Tibial nerve (tissue), 4 donors: Measurements from ENCODE around the gene DACH2. TPM values are rescaled to one million over a fixed set of nuclear protein-coding genes. Genes with fewer than 3 reads are reported as not detected.

ENCODE experiments used
- DNase-seq, 2 donors: peaks; one replicate each; pipeline ENCODE4 v3.0.0-alpha.2; 2019; ENCODE audit warnings: low spot score in 2 of 2
- H3K27ac ChIP-seq, 4 donors: fragments of 200-600 bp; sonication (generic) in 3 of 4; one replicate each; pipeline ENCODE4 v1.5.1; 2017 to 2019; ENCODE audit warnings: mild to moderate bottlenecking in 1 of 4
- H3K27me3 ChIP-seq, 2 donors: fragments of 200-600 bp; sonication (generic) in 1 of 2; one replicate each; pipeline versions ENCODE4 v1.5.1 to v1.6.0; 2017 to 2019
- H3K36me3 ChIP-seq, 3 donors: fragments of 200-600 bp; sonication (generic); one replicate each; pipeline ENCODE4 v1.5.1; 2018 to 2019
- H3K4me1 ChIP-seq, 4 donors: fragments of 200-600 bp; sonication (generic) in 3 of 4; one replicate each; pipeline ENCODE4 v1.5.1; 2017 to 2019
- H3K4me3 ChIP-seq, 4 donors: fragments of 200-600 bp; sonication (generic) in 3 of 4; one replicate each; pipeline ENCODE4 v1.5.1; 2017 to 2019; ENCODE audit warnings: mild to moderate bottlenecking in 1 of 4, moderate library complexity in 1 of 4
- H3K9me3 ChIP-seq, 4 donors: fragments of 200-600 bp; sonication (generic) in 3 of 4; one replicate each; pipeline ENCODE4 v1.5.1; 2017 to 2019
- CTCF ChIP-seq, 5 experiments: fragments of 200-600 bp in 3 of 5; fragments of 450-650 bp in 2 of 5; sonication (generic) in 3 of 5; IDR thresholded peaks; one replicate each; pipeline ENCODE4 v1.5.1; 2016 to 2019; ENCODE audit warnings: antibody characterized with exemption in 5 of 5, mild to moderate bottlenecking in 3 of 5, moderate library complexity in 2 of 5
- EP300 ChIP-seq, 2 donors: sonication (generic); formaldehyde crosslinking; IDR thresholded peaks; one replicate each; pipeline ENCODE4 v1.6.1; 2017; ENCODE audit warnings: antibody characterized with exemption in 2 of 2, mild to moderate bottlenecking in 1 of 2
- POLR2A ChIP-seq, 2 donors: fragments of 450-650 bp; IDR thresholded peaks; one replicate each; pipeline ENCODE4 v1.6.1; 2017; ENCODE audit warnings: antibody characterized with exemption in 2 of 2, mild to moderate bottlenecking in 2 of 2, moderate library complexity in 2 of 2
- WGBS, 2 donors: methylation state at CpG; one replicate each; pipeline ENCODE4 v1.1.5; 2018; 5-methylcytosine and 5-hydroxymethylcytosine counted together
- total RNA-seq, 4 donors: library from RNA; depleted of rRNA; stranded (reverse); fragments of >200 nt; gene quantifications; one replicate each; pipeline ENCODE4 v1.1.0, GENCODE V29; 2016

DACH2 gene
- total RNA-seq, 4 donors from 2014 or later, result 0.21 to 0.90 (median 0.44) TPM; not detected in 1

- H3K4me3 ChIP-seq, result no peak overlapping the region
- no peak for DNase-seq
- TF ChIP-seq EP300 (IDR thresholded peaks at IDR 0.05) (no peak), POLR2A (IDR thresholded peaks at IDR 0.05) (no peak), CTCF (IDR thresholded peaks at IDR 0.05) (no peak)
- peaks cover 0 to 6% of the 10 kb centered on the region in 2 donors for H3K27me3 ChIP-seq
- WGBS, 2 donors, result 71 to 100% methylated on average over 1 of the region's 1 CpG
- H3K4me1 ChIP-seq, result no peaks in the 10 kb centered on the region
- H3K36me3 ChIP-seq, result no peaks in the 10 kb centered on the region
- H3K9me3 ChIP-seq, result no peaks in the 10 kb centered on the region
- H3K27ac ChIP-seq, result no peak overlapping the region
Measured at GRCh38 chrX:86696951-86697350, 548.7 kb downstream of the DACH2 start.

- TF ChIP-seq EP300 (IDR thresholded peaks at IDR 0.05) (no peak), CTCF (IDR thresholded peaks at IDR 0.05) (no peak), POLR2A (IDR thresholded peaks at IDR 0.05) (no peak)
- WGBS, 2 donors, result 81 to 82% methylated on average over 5 of the region's 5 CpGs
- no peaks in the 10 kb centered on the region for H3K9me3 ChIP-seq
- H3K36me3 ChIP-seq, result no peaks in the 10 kb centered on the region
- H3K27me3 ChIP-seq, result no peaks in the 10 kb centered on the region
- H3K4me1 ChIP-seq, result no peaks in the 10 kb centered on the region
- H3K4me3 ChIP-seq, result no peak overlapping the region
- H3K27ac ChIP-seq, result no peak overlapping the region
- no peak for DNase-seq
Measured at GRCh38 chrX:86711531-86712180, 563.4 kb downstream of the DACH2 start.

- 54 to 59% methylated on average over 1 of the region's 1 CpG for WGBS, 2 donors
- Histone ChIP-seq H3K27me3 (no peaks in the 10 kb centered on the region), H3K4me1 (no peaks in the 10 kb centered on the region), H3K27ac (no peak overlapping the region), H3K9me3 (no peaks in the 10 kb centered on the region), H3K36me3 (no peaks in the 10 kb centered on the region), H3K4me3 (no peak overlapping the region)
- DNase-seq, result no peak
- TF ChIP-seq EP300 (IDR thresholded peaks at IDR 0.05), result no peak
- TF ChIP-seq POLR2A (IDR thresholded peaks at IDR 0.05), result no peak
- TF ChIP-seq CTCF (IDR thresholded peaks at IDR 0.05), result no peak
Measured at GRCh38 chrX:86714441-86714840, 566.2 kb downstream of the DACH2 start.

- TF ChIP-seq POLR2A (IDR thresholded peaks at IDR 0.05) (no peak), EP300 (IDR thresholded peaks at IDR 0.05) (no peak), CTCF (IDR thresholded peaks at IDR 0.05) (no peak)
- no peak for DNase-seq
- Histone ChIP-seq H3K9me3 (no peaks in the 10 kb centered on the region), H3K4me1 (no peaks in the 10 kb centered on the region), H3K36me3 (no peaks in the 10 kb centered on the region), H3K27ac (no peak overlapping the region), H3K27me3 (no peaks in the 10 kb centered on the region), H3K4me3 (no peak overlapping the region)
- WGBS, 2 donors, result 57 to 67% methylated on average over 3 of the region's 3 CpGs
Measured at GRCh38 chrX:86724277-86724676, 576.0 kb downstream of the DACH2 start.

GRCh38 chrX:86747091-86747490, 598.8 kb downstream of the DACH2 start:
- no peaks in the 10 kb centered on the region for H3K36me3 ChIP-seq
- H3K9me3 ChIP-seq, result no peaks in the 10 kb centered on the region
- H3K27ac ChIP-seq, result no peak overlapping the region
- H3K27me3 ChIP-seq, result no peaks in the 10 kb centered on the region
- WGBS, 2 donors, result 75 to 79% methylated on average over 3 of the region's 3 CpGs
- no peaks in the 10 kb centered on the region for H3K4me1 ChIP-seq
- no peak for TF ChIP-seq POLR2A (IDR thresholded peaks at IDR 0.05)
- H3K4me3 ChIP-seq, result no peak overlapping the region
- no peak for DNase-seq
